Esophagus squamous epithelium (tissue), 4 donors: ENCODE results near the gene ZBTB24.

Experiments
- POLR2A ChIP-seq, 4 donors: fragments of 450-650 bp; IDR thresholded peaks; one replicate each; pipeline ENCODE4 v1.6.1; 2017; ENCODE audit warnings: antibody characterized with exemption in 4 of 4, mild to moderate bottlenecking in 4 of 4, moderate library complexity in 3 of 4
- TF ChIP-seq, protein P1 (sequence below), 6 experiments: fragments of 450-650 bp in 4 of 6; fragments of 200-600 bp in 2 of 6; sonication (generic) in 2 of 6; IDR thresholded peaks; one replicate each; pipeline ENCODE4 v1.5.1; 2016 to 2019; ENCODE audit warnings: antibody characterized with exemption in 6 of 6, mild to moderate bottlenecking in 4 of 6, moderate library complexity in 4 of 6

DNA sequence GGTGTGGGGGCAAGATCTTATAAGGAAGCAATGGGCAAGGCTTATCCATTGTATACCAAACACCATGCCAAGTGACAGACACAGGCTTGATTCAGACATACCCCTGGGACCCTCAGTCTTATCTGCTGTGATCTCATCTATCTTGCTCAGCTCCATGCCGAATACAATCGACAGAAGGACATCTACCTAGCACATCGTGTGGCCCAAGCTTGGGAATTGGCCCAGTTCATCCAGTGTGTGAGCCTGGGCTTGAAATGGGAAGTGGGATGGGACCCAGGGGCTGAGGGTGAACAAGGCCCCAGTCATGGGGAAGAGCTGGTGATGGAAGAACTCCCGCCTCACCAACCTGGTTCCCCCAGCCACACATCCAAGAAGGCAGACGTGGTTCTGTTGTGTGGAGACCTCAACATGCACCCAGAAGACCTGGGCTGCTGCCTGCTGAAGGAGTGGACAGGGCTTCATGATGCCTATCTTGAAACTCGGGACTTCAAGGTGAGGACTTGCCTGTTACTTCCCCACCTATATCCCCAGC, 40.6 kb downstream of the ZBTB24 start:
- no peak for TF ChIP-seq POLR2A (IDR thresholded peaks at IDR 0.05)
- TF ChIP-seq, protein P1, sequence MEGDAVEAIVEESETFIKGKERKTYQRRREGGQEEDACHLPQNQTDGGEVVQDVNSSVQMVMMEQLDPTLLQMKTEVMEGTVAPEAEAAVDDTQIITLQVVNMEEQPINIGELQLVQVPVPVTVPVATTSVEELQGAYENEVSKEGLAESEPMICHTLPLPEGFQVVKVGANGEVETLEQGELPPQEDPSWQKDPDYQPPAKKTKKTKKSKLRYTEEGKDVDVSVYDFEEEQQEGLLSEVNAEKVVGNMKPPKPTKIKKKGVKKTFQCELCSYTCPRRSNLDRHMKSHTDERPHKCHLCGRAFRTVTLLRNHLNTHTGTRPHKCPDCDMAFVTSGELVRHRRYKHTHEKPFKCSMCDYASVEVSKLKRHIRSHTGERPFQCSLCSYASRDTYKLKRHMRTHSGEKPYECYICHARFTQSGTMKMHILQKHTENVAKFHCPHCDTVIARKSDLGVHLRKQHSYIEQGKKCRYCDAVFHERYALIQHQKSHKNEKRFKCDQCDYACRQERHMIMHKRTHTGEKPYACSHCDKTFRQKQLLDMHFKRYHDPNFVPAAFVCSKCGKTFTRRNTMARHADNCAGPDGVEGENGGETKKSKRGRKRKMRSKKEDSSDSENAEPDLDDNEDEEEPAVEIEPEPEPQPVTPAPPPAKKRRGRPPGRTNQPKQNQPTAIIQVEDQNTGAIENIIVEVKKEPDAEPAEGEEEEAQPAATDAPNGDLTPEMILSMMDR (IDR thresholded peaks at IDR 0.05): no peak
